Breast epithelium (tissue), 4 donors: ENCODE measurements around the gene DDO. TPM values are rescaled to one million over a fixed set of nuclear protein-coding genes. Genes with fewer than 3 reads are reported as not detected.

ENCODE experiments used
- DNase-seq, 2 donors: peaks; one replicate each; pipeline ENCODE4 v3.0.0-alpha.2; 2019; ENCODE audit warnings: low spot score in 2 of 2
- H3K27ac ChIP-seq, 2 donors: fragments of 200-600 bp; sonication (generic) in 1 of 2; one replicate each; pipeline ENCODE4 v1.5.1; 2016 to 2019; ENCODE audit warnings: mild to moderate bottlenecking in 1 of 2
- H3K27me3 ChIP-seq, 2 donors: fragments of 200-600 bp; sonication (generic) in 1 of 2; one replicate each; pipeline versions ENCODE4 v1.5.1 to v1.6.0; 2017 to 2019; ENCODE audit warnings: control low read depth in 1 of 2, mild to moderate bottlenecking in 1 of 2
- H3K36me3 ChIP-seq: fragments of 200-600 bp; one replicate; pipeline ENCODE4 v1.5.1; 2019
- H3K4me1 ChIP-seq, 2 donors: fragments of 200-600 bp; sonication (generic); one replicate each; pipeline ENCODE4 v1.5.1; 2016 to 2019; ENCODE audit warnings: control low read depth in 1 of 2
- H3K4me3 ChIP-seq, 3 donors: fragments of 200-600 bp; sonication (generic); 1 replicate in 2 of 3; 2 replicates in 1 of 3; pipeline ENCODE4 v1.5.1; 2016 to 2019; ENCODE audit warnings: mild to moderate bottlenecking in 3 of 3, moderate library complexity in 2 of 3
- H3K9me3 ChIP-seq, 2 donors: fragments of 200-600 bp; sonication (generic) in 1 of 2; one replicate each; pipeline ENCODE4 v1.5.1; 2016 to 2019; ENCODE audit warnings: control low read depth in 1 of 2
- CTCF ChIP-seq, 3 donors: fragments of 450-650 bp; IDR thresholded peaks; one replicate each; pipeline ENCODE4 v1.5.1; 2016 to 2017; ENCODE audit warnings: antibody characterized with exemption in 3 of 3, mild to moderate bottlenecking in 3 of 3, moderate library complexity in 3 of 3
- POLR2A ChIP-seq: fragments of 450-650 bp; IDR thresholded peaks from one replicate; pipeline ENCODE4 v1.6.1; 2016; ENCODE audit warnings: antibody characterized with exemption, mild to moderate bottlenecking, moderate library complexity
- POLR2AphosphoS5 ChIP-seq, 3 donors: sonication (generic); formaldehyde crosslinking; IDR thresholded peaks; one replicate each; pipeline ENCODE4 v1.6.1; 2017; ENCODE audit warnings: antibody characterized with exemption in 3 of 3
- intact Hi-C: fragments of 100-400 bp; cut with DNase I; formaldehyde crosslinking; loops from one replicate; pipeline ENCODE4 v1.15.1; 2023; ENCODE audit warnings: low total_unique reads
- total RNA-seq, 3 donors: library from RNA; depleted of rRNA; stranded (reverse); fragments of >200 nt; gene quantifications; one replicate each; pipeline ENCODE4 v1.1.0, GENCODE V29; 2016

DDO gene
- total RNA-seq, 3 donors from 2014 or later = 1.6 to 4.7 (median 2.0) TPM

- Histone ChIP-seq H3K9me3 (no peaks in the 10 kb centered on the region), H3K27ac (peak overlapping the region in 1 of 2 donors; percentile 21), H3K36me3 (no peaks in the 10 kb centered on the region), H3K4me3 (peak overlapping the region; percentile 33 to 70 (median 49)), H3K4me1 (no peaks in the 10 kb centered on the region), H3K27me3 (no peaks in the 10 kb centered on the region)
- intact Hi-C loops = no loop called here
- TF ChIP-seq CTCF (IDR thresholded peaks at IDR 0.05) (no peak), POLR2A (no peak), POLR2AphosphoS5 (IDR thresholded peaks at IDR 0.05) (no peak)
- no peak for DNase-seq
Observed at GRCh38 chr6:110400208-110400607, 15.2 kb downstream of the DDO start.

- no peaks in the 10 kb centered on the region for H3K9me3 ChIP-seq
- H3K4me3 ChIP-seq = peak overlapping the region; percentile 33 to 70 (median 49)
- DNase-seq = no peak
- intact Hi-C loops = no loop called here
- no peaks in the 10 kb centered on the region for H3K36me3 ChIP-seq
- TF ChIP-seq CTCF (IDR thresholded peaks at IDR 0.05) = no peak
- H3K27me3 ChIP-seq = no peaks in the 10 kb centered on the region
- no peaks in the 10 kb centered on the region for H3K4me1 ChIP-seq
- peak overlapping the region; percentile 21 to 57 for H3K27ac ChIP-seq
Observed at GRCh38 chr6:110399219-110400071, 15.9 kb downstream of the DDO start.

- intact Hi-C loops = no loop called here
- H3K4me3 ChIP-seq = no peak overlapping the region
- TF ChIP-seq CTCF (IDR thresholded peaks at IDR 0.05) (no peak), POLR2AphosphoS5 (IDR thresholded peaks at IDR 0.05) (no peak), POLR2A (no peak)
- H3K9me3 ChIP-seq = no peaks in the 10 kb centered on the region
- H3K27ac ChIP-seq = no peak overlapping the region
- DNase-seq = no peak
- no peaks in the 10 kb centered on the region for H3K36me3 ChIP-seq
- H3K27me3 ChIP-seq = no peaks in the 10 kb centered on the region
- no peaks in the 10 kb centered on the region for H3K4me1 ChIP-seq
Observed at GRCh38 chr6:110398778-110399177, 16.6 kb downstream of the DDO start.

GRCh38 chr6:110395221-110395620 is 20.2 kb downstream of the DDO start:
- intact Hi-C loops = no loop called here
- no peak for DNase-seq
- Histone ChIP-seq H3K36me3 (no peaks in the 10 kb centered on the region), H3K27me3 (no peaks in the 10 kb centered on the region), H3K27ac (no peak overlapping the region), H3K4me3 (no peak overlapping the region), H3K9me3 (no peaks in the 10 kb centered on the region), H3K4me1 (no peaks in the 10 kb centered on the region)
- no peak for TF ChIP-seq POLR2A
- TF ChIP-seq POLR2AphosphoS5 (IDR thresholded peaks at IDR 0.05) = no peak
- no peak for TF ChIP-seq CTCF (IDR thresholded peaks at IDR 0.05)

GRCh38 chr6:110394409-110394808 is 21.0 kb downstream of the DDO start:
- intact Hi-C loops = no loop called here

More at GRCh38 chr6:110394409-110394808, 21.0 kb downstream of the DDO start:
- no peak for DNase-seq
- Histone ChIP-seq H3K27ac (no peak overlapping the region), H3K27me3 (no peaks in the 10 kb centered on the region), H3K36me3 (no peaks in the 10 kb centered on the region), H3K4me1 (no peaks in the 10 kb centered on the region), H3K4me3 (no peak overlapping the region), H3K9me3 (no peaks in the 10 kb centered on the region)
- TF ChIP-seq POLR2A (no peak), POLR2AphosphoS5 (IDR thresholded peaks at IDR 0.05) (no peak), CTCF (IDR thresholded peaks at IDR 0.05) (no peak)
